Dermis blood vessel endothelial cell (primary cell): ENCODE measurements around the gene MEIKIN. TPM values are rescaled to one million over a fixed set of nuclear protein-coding genes. Genes with fewer than 3 reads are reported as not detected.
"Not testable (repeated sequence)": the region's sequence is repeated elsewhere in the genome, so short reads cannot be mapped to it uniquely, and the experiment has no call there.

Experiments
- DNase-seq: peaks from one replicate; pipeline ENCODE4 v3.0.0; 2010
- total RNA-seq: library from RNA; depleted of rRNA; stranded (reverse); fragments of >200 nt; gene quantifications from 2 replicates; pipeline ENCODE4 v1.2.3, GENCODE V29; 2014

MEIKIN gene
- total RNA-seq, 1 donor from 2014 or later: not detected

DNA sequence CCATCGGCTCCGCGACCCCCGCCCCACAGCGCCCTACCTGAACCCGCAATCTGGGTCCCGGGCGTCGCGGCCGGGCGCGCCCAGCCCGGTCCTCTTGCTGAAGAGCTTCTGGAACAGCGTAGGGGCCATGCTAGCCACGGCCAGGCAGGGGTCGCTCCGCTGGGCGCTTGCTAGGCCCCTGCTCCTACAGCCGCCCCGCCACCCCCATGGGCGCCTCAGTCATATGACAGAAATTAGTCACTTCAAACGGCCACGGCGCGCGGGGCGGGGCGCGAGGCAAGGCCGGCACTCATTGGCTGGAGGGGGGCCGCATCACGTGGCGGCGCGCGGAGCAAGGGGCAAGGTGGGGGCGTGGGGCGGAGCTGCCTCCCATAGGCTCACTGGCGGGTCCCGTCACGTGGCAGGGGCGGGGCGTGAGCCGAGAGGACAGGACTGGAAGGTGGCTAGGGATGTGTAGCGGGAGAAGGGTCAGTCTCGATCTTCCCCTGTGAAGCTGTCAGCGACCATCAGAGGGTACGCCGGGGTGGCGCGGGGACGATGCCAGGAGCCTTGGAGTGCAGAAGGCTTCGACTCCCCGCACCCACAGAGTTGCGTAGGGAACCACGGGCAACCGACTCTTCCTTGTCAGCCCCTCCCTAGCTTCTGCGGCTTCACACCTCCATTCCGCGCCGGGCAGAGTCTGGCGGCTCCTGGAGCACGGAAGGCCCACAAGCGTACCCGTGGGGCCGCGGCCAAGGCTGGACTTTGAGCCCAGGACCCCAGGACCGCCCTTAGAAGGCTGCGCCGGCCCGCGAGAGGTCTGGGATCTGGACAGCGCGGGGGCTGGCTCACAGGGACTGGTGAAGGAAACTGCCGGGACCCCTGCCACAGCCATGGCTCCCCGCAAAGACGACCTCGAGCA, 148.4 kb downstream of the MEIKIN start, which contains the start of gene FNIP1:
Gene FNIP1, minus strand, starts transcription at position 225 of the 901 bp plus-strand sequence. Its CDS starts 96 bp downstream, at position 129.
- peak; percentile 99 for DNase-seq

GRCh38 chr5:131795879-131796792, 149.3 kb downstream of the MEIKIN start:
- peak; percentile 71 for DNase-seq

GRCh38 chr5:131795228-131795627, 150.2 kb downstream of the MEIKIN start:
- no peak for DNase-seq

- DNase-seq: no peak
These were observed 150.9 kb downstream of the MEIKIN start for GRCh38 chr5:131794586-131794985.

DNA sequence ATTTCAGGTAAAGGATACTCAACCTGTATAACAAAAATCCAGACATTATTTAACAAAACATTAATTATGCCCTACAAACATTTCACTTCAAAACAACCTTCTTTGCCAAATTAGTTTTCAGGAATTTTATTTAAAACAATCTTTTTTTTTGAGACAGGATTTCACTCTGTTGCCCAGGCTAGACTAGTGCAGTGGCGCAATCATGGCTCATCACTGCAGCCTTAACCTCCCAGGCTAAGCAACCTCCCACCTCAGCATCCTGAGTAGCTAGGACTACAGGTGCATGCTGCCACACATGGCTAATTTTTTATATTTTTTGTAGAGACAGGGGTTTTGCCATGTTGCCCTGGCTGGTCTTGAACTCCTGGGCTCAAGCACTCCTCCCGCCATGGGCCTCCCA, 152.6 kb downstream of the MEIKIN start:
- DNase-seq: no peak

- no peak for DNase-seq
These were observed 153.6 kb downstream of the MEIKIN start for GRCh38 chr5:131791866-131792265.

- DNase-seq: no peak
These were observed 154.9 kb downstream of the MEIKIN start for GRCh38 chr5:131790550-131790949.

DNA sequence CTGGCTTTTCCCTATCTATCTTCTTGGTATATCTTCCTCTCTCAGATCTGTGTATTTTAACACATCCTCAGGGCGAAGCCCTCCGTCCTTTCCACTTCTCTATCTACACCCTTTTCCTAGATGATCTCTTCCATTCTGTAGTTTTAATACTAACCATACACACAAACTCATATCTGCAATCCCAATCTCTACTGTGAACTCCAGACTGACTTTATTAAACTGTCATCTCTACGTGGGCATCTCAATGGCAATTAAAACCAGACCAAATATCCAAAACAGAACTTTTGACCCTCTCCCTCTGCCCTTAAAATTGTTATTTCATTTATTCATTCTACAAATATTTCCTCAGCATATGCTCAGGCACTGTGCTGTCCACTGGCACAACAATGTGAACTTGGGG, 155.7 kb downstream of the MEIKIN start:
- no peak for DNase-seq

DNA sequence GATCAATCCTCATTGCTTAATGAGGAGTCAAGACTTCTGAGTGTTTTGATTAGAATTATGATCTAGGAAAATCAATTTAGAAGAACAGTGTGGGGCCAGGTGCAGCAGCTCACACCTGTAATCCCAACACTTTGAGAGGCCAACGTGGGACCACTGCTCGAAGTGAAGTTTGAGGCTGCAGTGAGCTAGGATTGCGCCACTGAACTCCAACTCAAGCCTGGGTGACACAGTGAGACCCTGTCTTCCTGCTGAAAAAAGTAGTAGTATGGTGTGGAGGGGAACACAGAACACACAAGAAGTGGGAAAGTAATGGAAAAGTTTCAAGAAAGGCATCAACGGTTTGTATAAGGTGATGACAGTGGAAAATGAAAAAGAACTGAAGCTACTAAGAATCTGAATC, 157.7 kb downstream of the MEIKIN start:
- DNase-seq: no peak

DNA sequence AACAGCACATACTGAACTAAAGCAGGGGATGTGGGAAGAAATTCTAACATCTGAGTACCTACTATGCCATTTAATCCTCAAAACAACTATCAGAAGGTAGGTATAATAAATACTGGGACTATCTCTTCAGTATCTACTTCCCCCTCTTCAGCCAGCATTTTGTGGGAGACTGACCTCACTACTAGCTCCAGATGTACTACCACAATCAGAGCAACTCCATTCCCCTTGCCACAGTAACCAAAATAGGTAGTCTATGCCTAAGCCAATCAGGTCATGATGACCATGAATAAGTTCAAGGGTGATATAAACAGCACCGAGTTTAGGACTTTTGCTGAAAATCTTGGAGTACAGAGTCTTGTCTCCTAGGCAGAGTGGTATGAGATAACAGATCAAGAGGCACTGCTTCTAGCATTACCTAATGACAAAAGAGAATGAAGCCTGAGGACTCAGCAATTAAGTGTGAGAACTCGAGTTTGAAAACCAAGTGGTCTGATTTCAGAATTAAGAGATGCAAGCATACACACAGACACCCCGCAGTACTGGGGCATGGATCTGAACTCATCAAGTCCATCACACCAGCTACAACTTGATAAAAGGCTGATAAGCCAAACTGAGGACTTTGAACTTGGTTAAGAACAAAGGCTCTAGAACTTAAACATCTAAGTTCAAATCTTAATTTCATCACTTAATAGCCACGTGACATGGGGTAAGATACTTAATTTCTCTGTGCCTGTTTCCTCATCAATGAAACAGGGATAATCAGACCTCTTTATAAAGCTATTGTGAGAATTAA, 158.4 kb downstream of the MEIKIN start:
- no peak for DNase-seq

DNA sequence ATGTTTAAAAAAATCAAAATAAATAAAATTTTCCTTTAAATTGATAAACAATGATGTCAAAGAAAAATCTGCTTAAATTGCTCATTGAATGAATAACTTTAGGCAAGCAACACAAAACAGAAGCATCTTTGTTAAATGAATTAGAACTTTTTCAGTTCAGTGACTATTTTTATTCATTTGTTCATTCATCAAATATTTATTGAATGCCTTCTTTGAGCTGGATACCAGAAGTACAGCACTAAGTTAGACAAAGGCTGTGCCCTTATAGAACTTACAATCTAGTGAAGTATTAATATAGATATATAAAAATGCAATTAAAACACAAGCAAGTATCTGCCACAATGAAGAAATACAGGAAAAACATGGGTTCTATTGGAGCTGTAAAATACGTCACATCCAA, 159.4 kb downstream of the MEIKIN start:
- DNase-seq: no peak

DNA sequence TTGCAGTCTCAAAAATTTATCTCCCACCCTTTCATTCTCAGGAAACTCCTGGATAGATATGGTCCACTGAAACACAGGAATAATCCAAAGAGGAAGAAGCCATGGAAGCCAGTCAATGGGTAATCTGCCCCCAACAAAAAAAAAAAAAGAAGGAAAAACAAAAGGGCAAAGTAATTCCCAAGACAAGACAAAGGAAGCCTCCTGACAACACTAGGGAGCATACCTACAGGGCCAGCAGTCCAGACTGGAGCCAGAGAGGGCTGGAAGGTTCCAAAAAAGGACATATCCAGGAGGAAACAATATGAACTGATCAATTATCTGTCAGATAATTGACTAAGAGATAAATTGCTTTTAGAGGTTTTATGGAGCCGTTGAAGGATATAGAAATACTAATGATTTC, 161.6 kb downstream of the MEIKIN start:
- no peak for DNase-seq

GRCh38 chr5:131783357-131783756, 162.1 kb downstream of the MEIKIN start:
- DNase-seq: no peak

- no peak for DNase-seq
These were observed 162.7 kb downstream of the MEIKIN start for GRCh38 chr5:131782717-131783116.

- not testable (repeated sequence) for DNase-seq
These were observed 167.3 kb downstream of the MEIKIN start for GRCh38 chr5:131778141-131778540.

GRCh38 chr5:131776450-131776849, 169.0 kb downstream of the MEIKIN start:
- no peak for DNase-seq

DNA sequence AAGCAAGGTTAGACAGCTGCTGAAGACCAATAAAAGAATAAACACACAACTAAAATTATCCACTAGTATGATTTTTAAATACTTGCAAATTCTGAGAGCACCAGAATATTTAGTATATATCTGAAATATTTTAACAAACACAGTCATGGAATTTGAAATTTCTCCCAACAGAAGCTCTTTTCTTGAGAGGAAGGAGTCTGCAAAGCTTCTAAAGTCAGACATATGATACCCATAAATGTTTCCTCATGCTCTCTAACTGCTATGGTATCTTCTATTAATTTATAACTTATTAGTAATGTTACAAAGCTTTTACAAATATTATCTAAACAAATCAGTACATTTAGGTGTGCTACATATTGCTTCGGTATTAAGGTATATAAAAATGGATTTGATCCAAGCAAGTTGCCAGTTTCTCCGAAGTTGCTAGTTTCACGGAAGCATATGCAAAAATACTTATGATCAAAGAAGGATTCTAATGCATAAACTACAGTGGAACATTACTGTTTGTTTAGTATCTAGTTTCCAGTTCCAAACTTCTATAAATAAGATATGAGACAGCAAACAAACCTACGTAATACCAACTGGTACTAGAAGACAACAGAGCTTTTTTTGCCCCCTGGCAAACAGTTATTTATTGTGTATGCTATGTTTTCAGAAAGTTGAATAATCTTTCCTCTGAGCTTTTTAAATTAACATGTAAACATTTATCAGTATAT, 170.7 kb downstream of the MEIKIN start:
- no peak for DNase-seq

DNA sequence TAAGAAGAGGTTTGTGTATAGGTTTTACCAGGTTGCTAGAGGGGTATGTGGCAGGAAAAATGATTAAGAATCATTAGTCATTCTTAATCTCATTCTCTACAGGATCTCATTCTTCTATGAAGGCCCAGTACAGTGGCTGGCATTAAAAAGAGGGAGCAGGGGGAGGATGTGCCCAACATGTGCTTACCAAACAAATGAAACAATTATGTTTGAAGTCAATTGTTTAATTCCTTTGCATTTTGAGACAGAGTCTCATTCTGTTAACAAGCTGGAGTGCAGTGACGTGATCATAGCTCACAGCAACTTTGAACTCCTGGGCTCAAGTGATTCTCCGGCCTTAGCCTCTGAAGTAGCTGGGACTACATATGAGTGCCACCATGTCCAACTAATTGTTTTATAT, 171.7 kb downstream of the MEIKIN start:
- DNase-seq: peak; percentile 37

- no peak for DNase-seq
These were observed 173.8 kb downstream of the MEIKIN start for GRCh38 chr5:131771692-131772091.

DNA sequence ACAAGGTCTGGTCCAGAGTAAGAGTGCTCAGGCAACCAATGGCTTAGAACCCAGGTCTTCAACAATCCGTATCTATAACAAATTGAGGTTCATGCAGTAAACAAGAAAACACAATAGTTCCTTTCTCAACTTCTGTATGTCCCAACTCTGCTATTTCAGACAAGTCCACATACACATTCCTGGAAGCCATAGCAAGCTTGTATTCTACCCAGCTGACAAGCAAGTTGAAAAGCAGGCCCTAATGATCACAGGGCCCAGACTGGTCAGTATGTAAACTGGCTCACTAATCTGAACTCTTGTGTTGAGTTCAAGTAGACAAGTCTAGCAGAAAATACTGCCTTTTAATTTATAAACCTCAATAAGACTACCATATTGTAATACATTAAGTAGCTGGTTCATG, 175.5 kb downstream of the MEIKIN start:
- no peak for DNase-seq

GRCh38 chr5:131769336-131769735, 176.1 kb downstream of the MEIKIN start:
- DNase-seq: no peak

GRCh38 chr5:131767891-131768290, 177.6 kb downstream of the MEIKIN start:
- DNase-seq: no peak
